ENCODE measurements around the gene HMGCS1. TPM values are rescaled to one million over a fixed set of nuclear protein-coding genes. Genes with fewer than 3 reads are reported as not detected.

The HMGCS1 gene
- total and polyA plus RNA-seq, 9 of the 15 experiments (the other 6 are each of a cell fraction or from before 2014, with no cell fraction given) = 43.7 to 337 (median 111) TPM

- H3K4me2 ChIP-seq (ENCODE audit: insufficient read depth, low read length) = no peak overlapping the region
- H3K27me3 ChIP-seq (ENCODE audit: control insufficient read depth in 2 of 2, insufficient read depth in 2 of 2, low read length in 2 of 2) = no peaks in the 10 kb centered on the region; a peak in 2 of 5 replicates
- no peaks in the 10 kb centered on the region for H3K9me1 ChIP-seq (ENCODE audit: control insufficient read depth, insufficient read depth, low read length)
- WGBS (ENCODE audit: insufficient coverage, low coverage, missing lambda C conversion rate) = 34% methylated on average over 2 of the region's 2 CpGs
- H3K4me1 ChIP-seq (replicated peaks in 1 of 2; ENCODE audit: control insufficient read depth in 2 of 2, insufficient read depth in 2 of 2, low read length in 2 of 2) = peaks cover 0 to 6% of the 10 kb centered on the region in 2 experiments; a peak in 1 of 5 replicates
- H3K9me3 ChIP-seq (replicated peaks; ENCODE audit: control insufficient read depth, insufficient read depth, low read depth, low read length) = no peaks in the 10 kb centered on the region
- TF ChIP-seq GTF2F1 (IDR thresholded peaks at IDR 0.05; ENCODE audit: low read depth, low read length) (no peak), ZZZ3 (IDR thresholded peaks at IDR 0.05) (no peak), ZNF668 (CRISPR knock-in tag; IDR thresholded peaks at IDR 0.05) (no peak), CHAMP1 (IDR thresholded peaks at IDR 0.05) (no peak), BHLHE40 (IDR thresholded peaks at IDR 0.05; ENCODE audit: low read length) (no peak), ZNF518B (CRISPR knock-in tag; IDR thresholded peaks at IDR 0.05) (no peak), ARID1B (IDR thresholded peaks at IDR 0.05) (no peak), SRSF1 (IDR thresholded peaks at IDR 0.05; ENCODE audit: low read depth, low read length) (no peak), C11orf30 (IDR thresholded peaks at IDR 0.05; ENCODE audit: low read depth) (no peak), TOE1 (IDR thresholded peaks at IDR 0.05; ENCODE audit: borderline replicate concordance) (no peak), TOE1 (CRISPR knock-in tag; IDR thresholded peaks at IDR 0.05; ENCODE audit: borderline replicate concordance, low read depth) (no peak), KDM4B (IDR thresholded peaks at IDR 0.05; ENCODE audit: borderline replicate concordance in 2 of 2, low read depth in 1 of 2) (no peak), ZBTB43 (CRISPR knock-in tag; IDR thresholded peaks at IDR 0.05) (no peak), MBD2 (IDR thresholded peaks at IDR 0.05; ENCODE audit: borderline replicate concordance, low read depth) (no peak)
- CTCF ChIA-PET (ENCODE audit: low intra/inter-chr PET ratio) = no interaction called here
- ATAC-seq (peak; percentile 23; the same call in 1 of the 3 replicates), FAIRE-seq (no peak), DNase-seq (ENCODE audit: extremely low read depth in 1 of 4, low spot score in 3 of 4) (no peak)
- no peaks in the 10 kb centered on the region for H3K79me2 ChIP-seq (ENCODE audit: control insufficient read depth, insufficient read depth, low read length)
- no peak overlapping the region for H3K27ac ChIP-seq (ENCODE audit: extremely low read depth, low read depth, low read length)
- POLR2A ChIA-PET = interaction anchor here (1.1 to 1.5 kb wide), 3 partner anchors 15 to 25 kb away, joined by 3 to 4 read pairs (median 3); no protein-coding TSS in a partner anchor
- BruUV-seq (replicated peaks) = no TSS peak
- H3K36me3 ChIP-seq (ENCODE audit: control insufficient read depth, insufficient read depth, low read length) = no peaks in the 10 kb centered on the region
- intact Hi-C loops (cut with micrococcal nuclease) (no loop called here), in situ Hi-C loops (cut with MboI) (no loop called here)
- no peaks in the 10 kb centered on the region for H4K20me1 ChIP-seq (replicated peaks; ENCODE audit: control insufficient read depth, insufficient read depth, low read length)
- H3K4me3 ChIP-seq = no peak overlapping the region
- H2AFZ ChIP-seq (ENCODE audit: low read depth, low read length) = no peak overlapping the region
- no peak overlapping the region for H3K9ac ChIP-seq (ENCODE audit: insufficient read depth in 1 of 2, low read depth in 2 of 2, low read length in 2 of 2)
Observed at GRCh38 chr5:43255704-43256103, 57.5 kb downstream of the HMGCS1 start.
